ENCODE results near the gene KRT27. TPM values are rescaled to one million over a fixed set of nuclear protein-coding genes. Genes with fewer than 3 reads are reported as not detected.

KRT27 gene
- total and polyA plus RNA-seq, 10 of the 15 experiments (the other 5 are each of a cell fraction or from before 2014, with no cell fraction given): not detected

- no peak for TF ChIP-seq ZBTB40 (IDR thresholded peaks at IDR 0.05; ENCODE audit: borderline replicate concordance)
- no peak for TF ChIP-seq ZNF207 (IDR thresholded peaks at IDR 0.05; ENCODE audit: borderline replicate concordance)
- TF ChIP-seq SMARCA5 (IDR thresholded peaks at IDR 0.05): peak; percentile 23; the same call in 1 of the 2 replicates
- TF ChIP-seq NFYB (IDR thresholded peaks at IDR 0.05; ENCODE audit: insufficient read depth, low read depth, low read length): no peak
- TF ChIP-seq, protein P1, sequence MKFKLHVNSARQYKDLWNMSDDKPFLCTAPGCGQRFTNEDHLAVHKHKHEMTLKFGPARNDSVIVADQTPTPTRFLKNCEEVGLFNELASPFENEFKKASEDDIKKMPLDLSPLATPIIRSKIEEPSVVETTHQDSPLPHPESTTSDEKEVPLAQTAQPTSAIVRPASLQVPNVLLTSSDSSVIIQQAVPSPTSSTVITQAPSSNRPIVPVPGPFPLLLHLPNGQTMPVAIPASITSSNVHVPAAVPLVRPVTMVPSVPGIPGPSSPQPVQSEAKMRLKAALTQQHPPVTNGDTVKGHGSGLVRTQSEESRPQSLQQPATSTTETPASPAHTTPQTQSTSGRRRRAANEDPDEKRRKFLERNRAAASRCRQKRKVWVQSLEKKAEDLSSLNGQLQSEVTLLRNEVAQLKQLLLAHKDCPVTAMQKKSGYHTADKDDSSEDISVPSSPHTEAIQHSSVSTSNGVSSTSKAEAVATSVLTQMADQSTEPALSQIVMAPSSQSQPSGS (IDR thresholded peaks at IDR 0.05; ENCODE audit: low read length): no peak
- no peak for TF ChIP-seq TCF12 (IDR thresholded peaks at IDR 0.05; ENCODE audit: low read depth, low read length)
- TF ChIP-seq EED (IDR thresholded peaks at IDR 0.05; ENCODE audit: low read depth): no peak
- TF ChIP-seq ZNF274 (IDR thresholded peaks at IDR 0.05; ENCODE audit: insufficient read depth, insufficient read length): no peak
- 0 out of 2 replicates have a peak, but pooled peaks have one; percentile 12 for TF ChIP-seq ATF7 (IDR thresholded peaks at IDR 0.05; ENCODE audit: low read depth)
- TF ChIP-seq DPF2 (IDR thresholded peaks at IDR 0.05): no peak
- peak; percentile 82 for TF ChIP-seq SMC3 (IDR thresholded peaks at IDR 0.05; ENCODE audit: borderline replicate concordance, low read length)
- peak; percentile 84 to 90 (median 86) for TF ChIP-seq CTCF (IDR thresholded peaks at IDR 0.05 in 2 of 3, conservative IDR thresholded peaks at IDR 0.05 in 1 of 3; ENCODE audit: control insufficient read depth in 2 of 3, extremely low read depth in 1 of 3, insufficient read depth in 1 of 3, low read depth in 3 of 3, low read length in 3 of 3)
- TF ChIP-seq MTA3 (IDR thresholded peaks at IDR 0.05; ENCODE audit: borderline replicate concordance, low read length): no peak
- no peak for TF ChIP-seq KAT2A (conservative IDR thresholded peaks at IDR 0.05; ENCODE audit: control insufficient read depth, low read depth, low read length)
- no peak for TF ChIP-seq MEF2B (IDR thresholded peaks at IDR 0.05; ENCODE audit: partially characterized antibody, poor library complexity, severe bottlenecking)
- no peak for TF ChIP-seq MTA2 (IDR thresholded peaks at IDR 0.05; ENCODE audit: low read depth)
- TF ChIP-seq TAF1 (IDR thresholded peaks at IDR 0.05; ENCODE audit: borderline replicate concordance, low read depth, low read length): no peak
- no peak for TF ChIP-seq MEF2A (IDR thresholded peaks at IDR 0.05; ENCODE audit: insufficient read depth, low read depth, low read length)
- TF ChIP-seq JUNB (IDR thresholded peaks at IDR 0.05): no peak
- TF ChIP-seq TARDBP (IDR thresholded peaks at IDR 0.05; ENCODE audit: borderline replicate concordance): no peak
- TF ChIP-seq KDM1A (IDR thresholded peaks at IDR 0.05; ENCODE audit: borderline replicate concordance): no peak
- TF ChIP-seq SIX5 (IDR thresholded peaks at IDR 0.05; ENCODE audit: low read depth, low read length, severe bottlenecking): no peak
- no peak for TF ChIP-seq FOS (IDR thresholded peaks at IDR 0.05; ENCODE audit: borderline replicate concordance, extremely low read depth, insufficient read length)
- TF ChIP-seq PBX3 (IDR thresholded peaks at IDR 0.05; ENCODE audit: insufficient replicate concordance, low read depth, low read length): no peak
- no peak for TF ChIP-seq POLR2A (IDR thresholded peaks at IDR 0.05; ENCODE audit: low read depth, low read length)
Measured at GRCh38 chr17:40803617-40804082, 21.3 kb upstream of the KRT27 start (continued).

All from GM12878 (cell line).